ENCODE data around the gene XXYLT1.

The XXYLT1 gene

GRCh38 chr3:195099951-195100785 is 170.8 kb downstream of the XXYLT1 start:
- H3K9me3 ChIP-seq (ENCODE audit: control insufficient read depth, insufficient read depth, low read length), result no peaks in the 10 kb centered on the region
- no peaks in the 10 kb centered on the region for H3K36me3 ChIP-seq (ENCODE audit: control insufficient read depth, insufficient read depth, low read length)
- H3K4me1 ChIP-seq (ENCODE audit: control insufficient read depth, insufficient read depth, low read length), result no peaks in the 10 kb centered on the region
- H3K4me3 ChIP-seq (ENCODE audit: low read depth, low read length), result no peak overlapping the region
- H3K27me3 ChIP-seq (ENCODE audit: control insufficient read depth, insufficient read depth, low read length), result no peaks in the 10 kb centered on the region
- H3K9ac ChIP-seq (ENCODE audit: low read depth, low read length), result no peak overlapping the region

GRCh38 chr3:195098741-195099525 is 172.0 kb downstream of the XXYLT1 start:
- no peak overlapping the region for H3K4me3 ChIP-seq (ENCODE audit: low read depth, low read length)
- H3K27me3 ChIP-seq (ENCODE audit: control insufficient read depth, insufficient read depth, low read length), result no peaks in the 10 kb centered on the region
- no peaks in the 10 kb centered on the region for H3K9me3 ChIP-seq (ENCODE audit: control insufficient read depth, insufficient read depth, low read length)
- H3K9ac ChIP-seq (ENCODE audit: low read depth, low read length), result no peak overlapping the region
- H3K36me3 ChIP-seq (ENCODE audit: control insufficient read depth, insufficient read depth, low read length), result no peaks in the 10 kb centered on the region
- no peaks in the 10 kb centered on the region for H3K4me1 ChIP-seq (ENCODE audit: control insufficient read depth, insufficient read depth, low read length)

- Histone ChIP-seq H3K4me1 (ENCODE audit: control insufficient read depth, insufficient read depth, low read length) (no peaks in the 10 kb centered on the region), H3K9ac (ENCODE audit: low read depth, low read length) (no peak overlapping the region), H3K9me3 (ENCODE audit: control insufficient read depth, insufficient read depth, low read length) (no peaks in the 10 kb centered on the region), H3K36me3 (ENCODE audit: control insufficient read depth, insufficient read depth, low read length) (no peaks in the 10 kb centered on the region), H3K27me3 (ENCODE audit: control insufficient read depth, insufficient read depth, low read length) (no peaks in the 10 kb centered on the region), H3K4me3 (ENCODE audit: low read depth, low read length) (no peak overlapping the region)
Observed at GRCh38 chr3:195097331-195098255, 173.4 kb downstream of the XXYLT1 start.

GRCh38 chr3:195096484-195097330 is 174.3 kb downstream of the XXYLT1 start:
- H3K4me1 ChIP-seq (ENCODE audit: control insufficient read depth, insufficient read depth, low read length), result no peaks in the 10 kb centered on the region
- no peaks in the 10 kb centered on the region for H3K36me3 ChIP-seq (ENCODE audit: control insufficient read depth, insufficient read depth, low read length)
- no peaks in the 10 kb centered on the region for H3K27me3 ChIP-seq (ENCODE audit: control insufficient read depth, insufficient read depth, low read length)
- H3K9ac ChIP-seq (ENCODE audit: low read depth, low read length), result no peak overlapping the region
- no peak overlapping the region for H3K4me3 ChIP-seq (ENCODE audit: low read depth, low read length)
- no peaks in the 10 kb centered on the region for H3K9me3 ChIP-seq (ENCODE audit: control insufficient read depth, insufficient read depth, low read length)

- Histone ChIP-seq H3K36me3 (ENCODE audit: control insufficient read depth, insufficient read depth, low read length) (no peaks in the 10 kb centered on the region), H3K4me3 (ENCODE audit: low read depth, low read length) (no peak overlapping the region), H3K9me3 (ENCODE audit: control insufficient read depth, insufficient read depth, low read length) (no peaks in the 10 kb centered on the region), H3K9ac (ENCODE audit: low read depth, low read length) (no peak overlapping the region), H3K27me3 (ENCODE audit: control insufficient read depth, insufficient read depth, low read length) (no peaks in the 10 kb centered on the region), H3K4me1 (ENCODE audit: control insufficient read depth, insufficient read depth, low read length) (no peaks in the 10 kb centered on the region)
Observed at GRCh38 chr3:195096053-195096452, 174.9 kb downstream of the XXYLT1 start.

- Histone ChIP-seq H3K9ac (ENCODE audit: low read depth, low read length) (no peak overlapping the region), H3K9me3 (ENCODE audit: control insufficient read depth, insufficient read depth, low read length) (no peaks in the 10 kb centered on the region)
Observed at GRCh38 chr3:195095704-195096036, 175.3 kb downstream of the XXYLT1 start.

GRCh38 chr3:195095035-195095703 is 175.8 kb downstream of the XXYLT1 start:
- Histone ChIP-seq H3K36me3 (ENCODE audit: control insufficient read depth, insufficient read depth, low read length) (no peaks in the 10 kb centered on the region), H3K4me1 (ENCODE audit: control insufficient read depth, insufficient read depth, low read length) (no peaks in the 10 kb centered on the region), H3K4me3 (ENCODE audit: low read depth, low read length) (no peak overlapping the region), H3K9ac (ENCODE audit: low read depth, low read length) (no peak overlapping the region), H3K9me3 (ENCODE audit: control insufficient read depth, insufficient read depth, low read length) (no peaks in the 10 kb centered on the region), H3K27me3 (ENCODE audit: control insufficient read depth, insufficient read depth, low read length) (no peaks in the 10 kb centered on the region)

More at GRCh38 chr3:195095704-195096036, 175.3 kb downstream of the XXYLT1 start:
- no peaks in the 10 kb centered on the region for H3K4me1 ChIP-seq (ENCODE audit: control insufficient read depth, insufficient read depth, low read length)
- no peak overlapping the region for H3K4me3 ChIP-seq (ENCODE audit: low read depth, low read length)
- H3K36me3 ChIP-seq (ENCODE audit: control insufficient read depth, insufficient read depth, low read length), result no peaks in the 10 kb centered on the region
- H3K27me3 ChIP-seq (ENCODE audit: control insufficient read depth, insufficient read depth, low read length), result no peaks in the 10 kb centered on the region

- Histone ChIP-seq H3K27me3 (ENCODE audit: control insufficient read depth, insufficient read depth, low read length) (no peaks in the 10 kb centered on the region), H3K36me3 (ENCODE audit: control insufficient read depth, insufficient read depth, low read length) (no peaks in the 10 kb centered on the region), H3K4me1 (ENCODE audit: control insufficient read depth, insufficient read depth, low read length) (no peaks in the 10 kb centered on the region), H3K9me3 (ENCODE audit: control insufficient read depth, insufficient read depth, low read length) (no peaks in the 10 kb centered on the region), H3K4me3 (ENCODE audit: low read depth, low read length) (no peak overlapping the region), H3K9ac (ENCODE audit: low read depth, low read length) (no peak overlapping the region)
Observed at GRCh38 chr3:195094191-195094921, 176.6 kb downstream of the XXYLT1 start.

GRCh38 chr3:195093731-195094130 is 177.2 kb downstream of the XXYLT1 start:
- no peaks in the 10 kb centered on the region for H3K36me3 ChIP-seq (ENCODE audit: control insufficient read depth, insufficient read depth, low read length)
- no peaks in the 10 kb centered on the region for H3K27me3 ChIP-seq (ENCODE audit: control insufficient read depth, insufficient read depth, low read length)
- no peak overlapping the region for H3K9ac ChIP-seq (ENCODE audit: low read depth, low read length)
- H3K4me1 ChIP-seq (ENCODE audit: control insufficient read depth, insufficient read depth, low read length), result no peaks in the 10 kb centered on the region
- no peak overlapping the region for H3K4me3 ChIP-seq (ENCODE audit: low read depth, low read length)
- H3K9me3 ChIP-seq (ENCODE audit: control insufficient read depth, insufficient read depth, low read length), result no peaks in the 10 kb centered on the region

All from iPS-15b (cell line).